GM12878 (cell line): ENCODE measurements around the gene BIK. TPM values are rescaled to one million over a fixed set of nuclear protein-coding genes. Genes with fewer than 3 reads are reported as not detected.

Experiments used
- ATAC-seq: fragments of 200-7000 bp; cut with Tn5 transposase; 3 replicates; pipeline ENCODE4 v1.9.1; 2020; ENCODE audit warnings: mild to moderate bottlenecking, moderate library complexity
- BruUV-seq: library from RNA; stranded (reverse); fragments of 400-500 nt; replicated peaks from 2 replicates; lab custom pipeline; 2021; lab: Mats Ljungman, UMichigan
- CTCF ChIA-PET: fragments of 300-600 bp; sonication (Branson Sonifier 250); formaldehyde crosslinking; extraction: SDS; loops from one replicate; lab custom pipeline; 2021; ENCODE audit warnings: inconsistent platforms; lab: Yijun Ruan, JAX
- POLR2A ChIA-PET: fragments of 350-600 bp; formaldehyde crosslinking; extraction: SDS; loops from one replicate; lab custom pipeline; 2021; ENCODE audit warnings: inconsistent platforms; lab: Charles Lee
- RAD21 ChIA-PET: fragments of 300-600 bp; sonication (Branson Sonifier 250); formaldehyde crosslinking; loops from one replicate; lab custom pipeline; 2023; ENCODE audit warnings: antibody characterized with exemption; ENCODE audit not compliant: unreplicated experiment; lab: Charles Lee
- SMC1A ChIA-PET: fragments of 300-600 bp; sonication (Branson Sonifier 250); formaldehyde crosslinking; loops from one replicate; lab custom pipeline; 2023; ENCODE audit not compliant: unreplicated experiment, uncharacterized antibody; lab: Charles Lee
- DNase-seq: peaks from one replicate; pipeline ENCODE4 v3.0.0-alpha.2; 2011; ENCODE audit warnings: low read depth, low spot score
- FAIRE-seq: peaks from 3 replicates; lab custom pipeline; 2011; peaks lifted over from hg19 to GRCh38; lab: Jason Lieb, UNC
- H2AFZ ChIP-seq: 2 replicates; pipeline ENCODE4 v1.6.0; 2011; ENCODE audit warnings: low read depth, low read length, control low read depth; ENCODE audit not compliant: control insufficient read depth
- H3K27ac ChIP-seq: 2 replicates; pipeline ENCODE4 v1.5.1; 2011; ENCODE audit warnings: control low read depth; ENCODE audit not compliant: control insufficient read depth, insufficient read depth
- H3K27me3 ChIP-seq, 2 experiments: replicated peaks in 1 of 2; 2 replicates each; pipeline versions ENCODE4 v1.6.0 to v1.6.1; 2011; ENCODE audit warnings: low read length in 1 of 2; ENCODE audit not compliant: control insufficient read depth in 2 of 2, insufficient read depth in 2 of 2
- H3K36me3 ChIP-seq, 2 experiments: 2 replicates each; pipeline ENCODE4 v1.5.1; 2011; ENCODE audit warnings: low read length in 1 of 2; ENCODE audit not compliant: control insufficient read depth in 2 of 2, insufficient read depth in 2 of 2
- H3K4me1 ChIP-seq: 2 replicates; pipeline ENCODE4 v1.6.1; 2011; ENCODE audit warnings: mild to moderate bottlenecking, low read length, moderate library complexity, mixed read lengths; ENCODE audit not compliant: control insufficient read depth, insufficient read depth
- H3K4me2 ChIP-seq: 2 replicates; pipeline ENCODE4 v1.6.0; 2011; ENCODE audit warnings: control low read depth; ENCODE audit not compliant: control insufficient read depth, insufficient read depth
- H3K4me3 ChIP-seq: fragments of 200-600 bp; sonication (generic); 2 replicates; pipeline ENCODE4 v1.5.1; 2016
- H3K79me2 ChIP-seq: 2 replicates; pipeline ENCODE4 v1.6.0; 2011; ENCODE audit warnings: low read length; ENCODE audit not compliant: control insufficient read depth, insufficient read depth
- H3K9ac ChIP-seq: 2 replicates; pipeline ENCODE4 v1.8.0; 2011; ENCODE audit warnings: low read length, control low read depth, mixed read lengths; ENCODE audit not compliant: control insufficient read depth, insufficient read depth
- H3K9me3 ChIP-seq: replicated peaks from 3 replicates; pipeline ENCODE4 v1.5.1; 2011; ENCODE audit warnings: mild to moderate bottlenecking, low read length; ENCODE audit not compliant: control insufficient read depth, insufficient read depth
- H4K20me1 ChIP-seq: 2 replicates; pipeline ENCODE4 v1.6.0; 2011; ENCODE audit not compliant: control insufficient read depth, insufficient read depth
- E2F8 ChIP-seq: fragments of 450-650 bp; IDR thresholded peaks from 2 replicates; pipeline ENCODE4 v1.6.1; 2018; ENCODE audit warnings: mild to moderate bottlenecking, low read depth, moderate library complexity; ENCODE audit not compliant: partially characterized antibody
- IRF3 ChIP-seq: fragments of 450-650 bp; IDR thresholded peaks from 2 replicates; pipeline ENCODE4 v1.6.1; 2014; ENCODE audit warnings: mild to moderate bottlenecking
- KAT2A ChIP-seq: conservative IDR thresholded peaks from 2 replicates; pipeline ENCODE4 v1.6.1; 2011; ENCODE audit warnings: low read depth, low read length; ENCODE audit not compliant: control insufficient read depth
- LARP7 ChIP-seq: fragments of 450-650 bp; IDR thresholded peaks from 2 replicates; pipeline ENCODE4 v1.6.1; 2017; ENCODE audit warnings: mild to moderate bottlenecking
- POLR2AphosphoS2 ChIP-seq: IDR thresholded peaks from 2 replicates; pipeline ENCODE4 v1.6.1; 2011; ENCODE audit warnings: low read depth, mild to moderate bottlenecking, low read length, improper control_type of control experiment, moderate library complexity
- POLR2AphosphoS5 ChIP-seq: IDR thresholded peaks from 2 replicates; pipeline ENCODE4 v1.6.1; 2011; ENCODE audit warnings: mild to moderate bottlenecking, low read length, inconsistent platforms
- RAD51 ChIP-seq: fragments of 450-650 bp; IDR thresholded peaks from 2 replicates; pipeline ENCODE4 v1.6.1; 2016; ENCODE audit warnings: moderate library complexity, mild to moderate bottlenecking, inconsistent platforms
- SMC3 ChIP-seq: IDR thresholded peaks from 2 replicates; pipeline ENCODE4 v1.6.1; 2011; ENCODE audit warnings: low read length, improper control_type of control experiment, borderline replicate concordance
- TBL1XR1 ChIP-seq: IDR thresholded peaks from 2 replicates; pipeline ENCODE4 v1.6.1; 2012; ENCODE audit warnings: low read depth, low read length, improper control_type of control experiment
- TCF3 ChIP-seq: IDR thresholded peaks from 2 replicates; pipeline ENCODE4 v1.6.1; 2012; ENCODE audit warnings: low read depth, mild to moderate bottlenecking, low read length, borderline replicate concordance; ENCODE audit not compliant: insufficient read depth
- WGBS: methylation state at CpG from one replicate; pipeline ENCODE4 v1.1.6; 2016; ENCODE audit warnings: low lambda C conversion rate; ENCODE audit not compliant: insufficient replicate concordance, insufficient coverage; ENCODE audit errors: missing lambda C conversion rate; 5-methylcytosine and 5-hydroxymethylcytosine counted together
- in situ Hi-C: fragments of 300-500 bp; cut with MboI; formaldehyde crosslinking; loops from 9 replicates; pipeline ENCODE4 v1.14.3; 2018; ENCODE audit warnings: mixed read lengths
- intact Hi-C: fragments of 100-400 bp; cut with micrococcal nuclease; formaldehyde crosslinking; loops from one replicate; pipeline ENCODE4 v1.14.2; 2022; ENCODE audit not compliant: unreplicated experiment
- polyA plus RNA-seq, 11 experiments: library from polyadenylated mRNA; depleted of rRNA in 4 of 11; unstranded in 6 of 11; stranded (reverse) in 5 of 11; fragments of >200 nt; fragmentation: Nextera tagmentation in 4 of 11; fragmentation: Illumina TruSeq in 1 of 11; extraction: Ambion mirVana in 4 of 11; extraction: Trizol in 1 of 11; gene quantifications; 1 replicate in 1 of 11; 2 replicates in 10 of 11; pipeline versions ENCODE4 v1.2.1 to v1.2.3, GENCODE V29; 2011 to 2016; ENCODE audit warnings: inconsistent platforms in 2 of 11, missing spikeins in 2 of 11, low read depth in 1 of 11
- total RNA-seq, 4 experiments: library from RNA; depleted of rRNA in 3 of 4; stranded (reverse); fragments of >200 nt in 3 of 4; fragmentation: Illumina TruSeq in 1 of 4; extraction: Trizol in 1 of 4; gene quantifications; 2 replicates each; pipeline versions ENCODE4 v1.2.1 to v1.2.3, GENCODE V29; 2013 to 2021

BIK gene
- total and polyA plus RNA-seq, 10 of the 15 experiments (the other 5 are each of a cell fraction or from before 2014, with no cell fraction given), result 0.33 to 9.8 (median 3.9) TPM

GRCh38 chr22:43152003-43152356, 41.4 kb downstream of the BIK start:
- POLR2A ChIA-PET, result no interaction called here
- ATAC-seq (peak; percentile 34), DNase-seq (no peak), FAIRE-seq (no peak)
- SMC1A ChIA-PET, result no interaction called here
- BruUV-seq, result no TSS peak
- under 1% methylated on average over 18 of the region's 18 CpGs for WGBS
- H2AFZ ChIP-seq, result peak overlapping the region; percentile 75
- intact Hi-C loops (no loop called here), in situ Hi-C loops (no loop called here)
- peaks cover 17% of the 10 kb centered on the region for H3K4me1 ChIP-seq
- H3K4me2 ChIP-seq, result peak overlapping the region; percentile 94
- H3K27me3 ChIP-seq, result no peaks in the 10 kb centered on the region
- H3K9ac ChIP-seq, result peak overlapping the region; percentile 59
- RAD21 ChIA-PET, result no interaction called here
- H3K36me3 ChIP-seq, result no peaks in the 10 kb centered on the region
- H3K79me2 ChIP-seq, result no peaks in the 10 kb centered on the region; the same call in 1 of the 2 replicates
- no peaks in the 10 kb centered on the region for H4K20me1 ChIP-seq
- no peak for TF ChIP-seq TBL1XR1
- TF ChIP-seq IRF3, result no peak
- TF ChIP-seq LARP7, result 0 out of 2 replicates have a peak, but pooled peaks have one; percentile 6
- no peak for TF ChIP-seq RAD51
- no peaks in the 10 kb centered on the region for H3K9me3 ChIP-seq
- H3K27ac ChIP-seq, result no peak overlapping the region; the same call in 1 of the 2 replicates
- H3K4me3 ChIP-seq, result peak overlapping the region; percentile 77
- CTCF ChIA-PET, result no interaction called here

GRCh38 chr22:43152357-43153071, 42.0 kb downstream of the BIK start:
- no peaks in the 10 kb centered on the region for H3K27me3 ChIP-seq
- ATAC-seq, result peak; percentile 83
- no peaks in the 10 kb centered on the region; the same call in 1 of the 2 replicates for H3K79me2 ChIP-seq
- H3K4me1 ChIP-seq, result peaks cover 17% of the 10 kb centered on the region
- H3K4me2 ChIP-seq, result peak overlapping the region; percentile 94
- intact Hi-C loops (no loop called here), in situ Hi-C loops (no loop called here)
- peak overlapping the region; percentile 77 for H3K4me3 ChIP-seq
- peak overlapping the region; percentile 37 for H2AFZ ChIP-seq
- no peak for DNase-seq
- peak; percentile 62 for FAIRE-seq
- H3K9me3 ChIP-seq, result no peaks in the 10 kb centered on the region
- no peak overlapping the region; the same call in 1 of the 2 replicates for H3K27ac ChIP-seq
- ChIA-PET SMC1A (no interaction called here), CTCF (no interaction called here), RAD21 (interaction anchor here (0.8 to 1.1 kb wide), 2 partner anchors 35 to 863 kb away, joined by 3 read pairs; no protein-coding TSS in a partner anchor), POLR2A (no interaction called here)
- H3K36me3 ChIP-seq, result no peaks in the 10 kb centered on the region
- no TSS peak for BruUV-seq
- WGBS, result 14% methylated on average over 22 of the region's 22 CpGs
- H3K9ac ChIP-seq, result peak overlapping the region; percentile 59
- no peaks in the 10 kb centered on the region for H4K20me1 ChIP-seq
- TF ChIP-seq E2F8, result no peak
- TF ChIP-seq POLR2AphosphoS5, result no peak
- TF ChIP-seq POLR2AphosphoS2, result no peak
- no peak for TF ChIP-seq TCF3
- TF ChIP-seq KAT2A, result no peak
- TF ChIP-seq SMC3, result no peak
